ENCODE data around the gene KLHDC3.

The KLHDC3 gene

DNA sequence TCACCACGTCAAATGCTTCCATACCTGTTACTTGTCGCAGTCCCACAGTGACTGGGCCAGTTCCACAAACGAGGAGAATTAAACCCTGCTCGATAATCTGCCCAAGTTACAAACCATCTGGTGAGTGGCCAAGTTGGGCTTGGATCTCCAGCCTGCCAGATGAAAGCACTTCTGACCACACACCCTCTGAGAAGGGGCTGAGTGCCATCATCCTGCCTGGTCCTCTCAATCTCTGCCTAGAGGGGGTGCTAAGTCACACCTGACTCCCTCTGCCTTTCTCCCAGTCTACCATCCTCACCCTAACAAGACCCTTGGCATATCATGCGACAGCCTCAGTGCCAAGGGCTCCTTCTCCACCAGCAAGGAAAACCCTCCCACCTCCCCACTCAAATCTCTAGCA lies 23.1 kb downstream of the KLHDC3 start:
- H4K20me1 ChIP-seq (ENCODE audit: insufficient read depth, low read length) = no peaks in the 10 kb centered on the region
- H3K9ac ChIP-seq (ENCODE audit: low read length) = no peak overlapping the region
- no peaks in the 10 kb centered on the region for H3K27me3 ChIP-seq (ENCODE audit: insufficient read depth, low read length)
- H3K9me2 ChIP-seq (ENCODE audit: low read depth, low read length) = no peaks in the 10 kb centered on the region
- H3K4me3 ChIP-seq (ENCODE audit: low read depth, low read length, poor library complexity, severe bottlenecking) = no peak overlapping the region
- no peak overlapping the region for H2AFZ ChIP-seq (ENCODE audit: low read length)
- H3F3A ChIP-seq (ENCODE audit: insufficient read depth, low read length) = no peaks in the 10 kb centered on the region
- no peak for TF ChIP-seq EZH2 (IDR thresholded peaks at IDR 0.05; ENCODE audit: borderline replicate concordance, low read length)
- TF ChIP-seq, protein P1, sequence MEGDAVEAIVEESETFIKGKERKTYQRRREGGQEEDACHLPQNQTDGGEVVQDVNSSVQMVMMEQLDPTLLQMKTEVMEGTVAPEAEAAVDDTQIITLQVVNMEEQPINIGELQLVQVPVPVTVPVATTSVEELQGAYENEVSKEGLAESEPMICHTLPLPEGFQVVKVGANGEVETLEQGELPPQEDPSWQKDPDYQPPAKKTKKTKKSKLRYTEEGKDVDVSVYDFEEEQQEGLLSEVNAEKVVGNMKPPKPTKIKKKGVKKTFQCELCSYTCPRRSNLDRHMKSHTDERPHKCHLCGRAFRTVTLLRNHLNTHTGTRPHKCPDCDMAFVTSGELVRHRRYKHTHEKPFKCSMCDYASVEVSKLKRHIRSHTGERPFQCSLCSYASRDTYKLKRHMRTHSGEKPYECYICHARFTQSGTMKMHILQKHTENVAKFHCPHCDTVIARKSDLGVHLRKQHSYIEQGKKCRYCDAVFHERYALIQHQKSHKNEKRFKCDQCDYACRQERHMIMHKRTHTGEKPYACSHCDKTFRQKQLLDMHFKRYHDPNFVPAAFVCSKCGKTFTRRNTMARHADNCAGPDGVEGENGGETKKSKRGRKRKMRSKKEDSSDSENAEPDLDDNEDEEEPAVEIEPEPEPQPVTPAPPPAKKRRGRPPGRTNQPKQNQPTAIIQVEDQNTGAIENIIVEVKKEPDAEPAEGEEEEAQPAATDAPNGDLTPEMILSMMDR (IDR thresholded peaks at IDR 0.05; ENCODE audit: low read length) = no peak
- no peak overlapping the region for H3K4me2 ChIP-seq (ENCODE audit: low read length)
- H3K79me2 ChIP-seq (ENCODE audit: insufficient read depth, low read length) = no peaks in the 10 kb centered on the region
- no peaks in the 10 kb centered on the region for H3K9me3 ChIP-seq (ENCODE audit: low read length)
- H3K36me3 ChIP-seq (ENCODE audit: insufficient read depth, low read length) = peaks cover 64% of the 10 kb centered on the region
- H3K4me1 ChIP-seq (ENCODE audit: insufficient read depth, low read length, severe bottlenecking) = no peaks in the 10 kb centered on the region
- no peak overlapping the region for H3K27ac ChIP-seq (ENCODE audit: low read depth, low read length, poor library complexity, severe bottlenecking)

DNA sequence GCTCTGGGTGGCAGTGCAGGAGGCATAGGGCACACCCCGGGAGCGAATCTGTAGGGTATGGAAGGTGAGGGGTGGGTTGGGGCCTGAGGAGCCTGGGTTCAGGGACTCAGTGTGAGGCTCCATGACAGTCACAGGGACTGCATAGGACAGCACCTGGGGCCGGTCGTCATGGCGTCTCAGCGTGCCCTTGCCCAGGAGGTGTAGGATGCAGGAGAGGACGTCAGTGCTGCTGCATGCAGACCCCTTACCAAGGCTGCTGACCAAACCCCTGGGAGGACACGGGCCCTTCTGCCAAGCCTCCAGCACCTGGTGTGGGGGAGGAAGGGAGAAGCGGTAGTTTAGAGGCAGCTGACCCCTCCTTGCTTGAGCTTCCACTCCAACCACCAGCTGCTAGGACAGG lies 23.7 kb downstream of the KLHDC3 start:
- Histone ChIP-seq H4K20me1 (ENCODE audit: insufficient read depth, low read length) (no peaks in the 10 kb centered on the region), H3K27me3 (ENCODE audit: insufficient read depth, low read length) (no peaks in the 10 kb centered on the region), H3K27ac (ENCODE audit: low read depth, low read length, poor library complexity, severe bottlenecking) (no peak overlapping the region), H3K9me3 (ENCODE audit: low read length) (no peaks in the 10 kb centered on the region), H3K9me2 (ENCODE audit: low read depth, low read length) (no peaks in the 10 kb centered on the region), H3K9ac (ENCODE audit: low read length) (no peak overlapping the region), H3K4me3 (ENCODE audit: low read depth, low read length, poor library complexity, severe bottlenecking) (no peak overlapping the region), H3K36me3 (ENCODE audit: insufficient read depth, low read length) (peaks cover 59% of the 10 kb centered on the region), H3K4me1 (ENCODE audit: insufficient read depth, low read length, severe bottlenecking) (no peaks in the 10 kb centered on the region), H2AFZ (ENCODE audit: low read length) (no peak overlapping the region), H3K4me2 (ENCODE audit: low read length) (no peak overlapping the region), H3F3A (ENCODE audit: insufficient read depth, low read length) (no peaks in the 10 kb centered on the region), H3K79me2 (ENCODE audit: insufficient read depth, low read length) (no peaks in the 10 kb centered on the region)
- TF ChIP-seq, protein P1 (IDR thresholded peaks at IDR 0.05; ENCODE audit: low read length) = no peak
- TF ChIP-seq EZH2 (IDR thresholded peaks at IDR 0.05; ENCODE audit: borderline replicate concordance, low read length) = no peak

DNA sequence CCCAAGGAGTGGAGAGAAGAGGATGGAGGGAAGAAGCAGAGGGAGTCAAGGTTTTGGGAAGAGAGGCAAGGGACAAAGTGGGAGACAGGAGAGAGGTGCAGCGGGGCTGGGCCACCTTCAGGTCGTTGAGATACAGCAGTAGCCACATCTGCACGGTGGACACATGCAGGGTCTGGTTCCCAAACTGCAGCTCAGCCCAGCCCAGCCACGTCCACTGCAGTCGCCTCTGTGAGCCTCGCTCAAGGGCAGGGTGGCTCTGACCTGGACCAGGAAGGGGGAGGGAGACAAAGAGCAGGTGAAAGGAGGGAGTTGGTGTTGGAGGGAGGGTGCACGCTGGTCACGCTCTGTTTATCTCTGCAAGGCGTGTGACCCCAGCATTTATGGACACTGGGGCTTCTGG lies 24.7 kb downstream of the KLHDC3 start:
- H3K4me2 ChIP-seq (ENCODE audit: low read length) = no peak overlapping the region
- H2AFZ ChIP-seq (ENCODE audit: low read length) = no peak overlapping the region
- H3K4me1 ChIP-seq (ENCODE audit: insufficient read depth, low read length, severe bottlenecking) = no peaks in the 10 kb centered on the region
- H3K9me3 ChIP-seq (ENCODE audit: low read length) = no peaks in the 10 kb centered on the region
- H4K20me1 ChIP-seq (ENCODE audit: insufficient read depth, low read length) = no peaks in the 10 kb centered on the region
- no peaks in the 10 kb centered on the region for H3K27me3 ChIP-seq (ENCODE audit: insufficient read depth, low read length)
- H3K4me3 ChIP-seq (ENCODE audit: low read depth, low read length, poor library complexity, severe bottlenecking) = no peak overlapping the region
- H3K27ac ChIP-seq (ENCODE audit: low read depth, low read length, poor library complexity, severe bottlenecking) = no peak overlapping the region
- no peaks in the 10 kb centered on the region for H3K9me2 ChIP-seq (ENCODE audit: low read depth, low read length)
- H3K36me3 ChIP-seq (ENCODE audit: insufficient read depth, low read length) = peaks cover 51% of the 10 kb centered on the region
- TF ChIP-seq, protein P1 (IDR thresholded peaks at IDR 0.05; ENCODE audit: low read length) = no peak
- no peak for TF ChIP-seq EZH2 (IDR thresholded peaks at IDR 0.05; ENCODE audit: borderline replicate concordance, low read length)
- no peaks in the 10 kb centered on the region for H3K79me2 ChIP-seq (ENCODE audit: insufficient read depth, low read length)
- H3K9ac ChIP-seq (ENCODE audit: low read length) = no peak overlapping the region
- no peaks in the 10 kb centered on the region for H3F3A ChIP-seq (ENCODE audit: insufficient read depth, low read length)
